HepG2 (cell line): ENCODE results near the gene C2orf92. TPM values are rescaled to one million over a fixed set of nuclear protein-coding genes. Genes with fewer than 3 reads are reported as not detected.

ENCODE experiments used
- ATAC-seq: fragments of 200-7000 bp; cut with Tn5 transposase; 3 replicates; pipeline ENCODE4 v1.9.1; 2020; ENCODE audit warnings: mild to moderate bottlenecking, moderate library complexity
- Bru-seq: library from RNA; stranded (reverse); fragments of 400-500 nt; gene quantifications from one replicate; lab custom pipeline; 2021; lab: Mats Ljungman, UMichigan
- BruChase-seq, 2 experiments: library from RNA; stranded (reverse); fragments of 400-500 nt; gene quantifications; one replicate each; lab custom pipeline; 2021; lab: Mats Ljungman, UMichigan
- BruUV-seq: library from RNA; stranded (reverse); fragments of 400-500 nt; replicated peaks from 2 replicates; lab custom pipeline; 2021; lab: Mats Ljungman, UMichigan
- CTCF ChIA-PET: fragments of 300-600 bp; formaldehyde crosslinking; extraction: SDS; loops from one replicate; lab custom pipeline; 2021; ENCODE audit warnings: low total read pairs, inconsistent platforms, low intra/inter-chr PET ratio; lab: Yijun Ruan, JAX
- POLR2A ChIA-PET: fragments of 350-600 bp; sonication (Branson Sonifier 250); formaldehyde crosslinking; loops from one replicate; lab custom pipeline; 2020; ENCODE audit warnings: antibody characterized with exemption, inconsistent platforms; lab: Yijun Ruan, JAX
- DNase-seq: peaks from one replicate; pipeline ENCODE4 v3.0.0-alpha.2; 2015; ENCODE audit warnings: low spot score
- FAIRE-seq: peaks from 3 replicates; lab custom pipeline; 2011; peaks lifted over from hg19 to GRCh38; lab: Jason Lieb, UNC
- H2AFZ ChIP-seq: one replicate; pipeline ENCODE4 v1.6.1; 2011; ENCODE audit warnings: low read length, inconsistent platforms
- H3K27ac ChIP-seq: fragments of 300-600 bp; 3 replicates; pipeline ENCODE4 v1.8.0; 2011; ENCODE audit warnings: mixed run types, mild to moderate bottlenecking, mixed read lengths, low read length, inconsistent platforms; ENCODE audit not compliant: insufficient read depth; ENCODE audit errors: extremely low read length
- H3K27me3 ChIP-seq, 2 experiments: fragments of 200-600 bp in 1 of 2; 2 replicates in 1 of 2; 3 replicates in 1 of 2; pipeline versions ENCODE4 v1.6.0 to v1.8.0; 2011; ENCODE audit warnings: low read length in 2 of 2, mild to moderate bottlenecking in 2 of 2, moderate library complexity in 2 of 2, inconsistent platforms in 1 of 2; ENCODE audit not compliant: insufficient read depth in 2 of 2, control insufficient read depth in 1 of 2
- H3K36me3 ChIP-seq, 2 experiments: fragments of 200-600 bp in 1 of 2; replicated peaks in 1 of 2; 2 replicates in 1 of 2; 3 replicates in 1 of 2; pipeline versions ENCODE4 v1.5.1 to v1.8.0; 2011; ENCODE audit warnings: low read length in 2 of 2, inconsistent platforms in 1 of 2; ENCODE audit not compliant: insufficient read depth in 2 of 2, control insufficient read depth in 1 of 2
- H3K4me1 ChIP-seq: 2 replicates; pipeline ENCODE4 v1.5.1; 2012; ENCODE audit warnings: low read length, inconsistent platforms; ENCODE audit not compliant: insufficient read depth
- H3K4me2 ChIP-seq: 2 replicates; pipeline ENCODE4 v1.6.0; 2011; ENCODE audit warnings: low read depth, low read length, inconsistent platforms
- H3K4me3 ChIP-seq, 3 experiments: fragments of 200-600 bp in 1 of 3; sonication (generic), shearing (Covaris generic) in 1 of 3; replicated peaks in 1 of 3; 2 replicates each; pipeline ENCODE4 v1.5.1; 2011 to 2016; ENCODE audit warnings: low read length in 3 of 3, inconsistent platforms in 2 of 3, low read depth in 2 of 3, mild to moderate bottlenecking in 2 of 3, control low read depth in 1 of 3, mixed read lengths in 1 of 3; ENCODE audit not compliant: insufficient read depth in 1 of 3
- H3K79me2 ChIP-seq: one replicate; pipeline ENCODE4 v1.6.1; 2011; ENCODE audit warnings: low read length, inconsistent platforms; ENCODE audit not compliant: insufficient read depth
- H3K9ac ChIP-seq: 2 replicates; pipeline ENCODE4 v1.6.0; 2011; ENCODE audit warnings: mild to moderate bottlenecking, low read depth, low read length, inconsistent platforms; ENCODE audit not compliant: insufficient read depth
- H3K9me3 ChIP-seq: 2 replicates; pipeline ENCODE4 v1.5.1; 2012; ENCODE audit warnings: mild to moderate bottlenecking, low read length
- H4K20me1 ChIP-seq: 2 replicates; pipeline ENCODE4 v1.6.0; 2011; ENCODE audit warnings: inconsistent platforms, mild to moderate bottlenecking, low read length, moderate library complexity; ENCODE audit not compliant: insufficient read depth
- ATAD3A ChIP-seq: sonication (generic); formaldehyde crosslinking; IDR thresholded peaks from 2 replicates; pipeline ENCODE4 v1.4.0; 2020; ENCODE audit warnings: missing genetic modification reagents
- CHCHD3 ChIP-seq: sonication (generic); formaldehyde crosslinking; IDR thresholded peaks from 2 replicates; pipeline ENCODE4 v1.8.0; 2022; ENCODE audit warnings: mild to moderate bottlenecking, missing genetic modification reagents, moderate library complexity
- KMT2A ChIP-seq: sonication (generic); formaldehyde crosslinking; IDR thresholded peaks from 2 replicates; pipeline ENCODE4 v1.4.0; 2020; ENCODE audit warnings: missing genetic modification reagents
- SALL2 ChIP-seq: sonication (generic); formaldehyde crosslinking; IDR thresholded peaks from 2 replicates; pipeline ENCODE4 v1.8.1; 2023; ENCODE audit warnings: mild to moderate bottlenecking, missing genetic modification reagents, inconsistent platforms
- ZNF451 ChIP-seq: sonication (generic); formaldehyde crosslinking; IDR thresholded peaks from 2 replicates; pipeline ENCODE4 v1.5.0; 2020; ENCODE audit warnings: mild to moderate bottlenecking, missing genetic modification reagents
- WGBS: methylation state at CpG from one replicate; pipeline ENCODE4 v1.1.6; 2017; ENCODE audit warnings: low lambda C conversion rate; 5-methylcytosine and 5-hydroxymethylcytosine counted together
- in situ Hi-C: cut with HindIII; loops from 2 replicates; pipeline ENCODE4 v1.10.0; 2017; ENCODE audit warnings: low pct_unique_long_range_greater_than_20kb; ENCODE audit not compliant: extremely low pct_ligation_motif_present
- intact Hi-C: fragments of 100-400 bp; cut with micrococcal nuclease; formaldehyde crosslinking; loops from one replicate; pipeline ENCODE4 v1.10.0; 2022; ENCODE audit not compliant: unreplicated experiment
- long read RNA-seq, 2 experiments: library from RNA in 1 of 2; library from polyadenylated mRNA in 1 of 2; stranded (forward) in 1 of 2; unstranded in 1 of 2; transcript quantifications; one replicate each; pipeline ENCODE4 v2.0.0, GENCODE V29; 2019 to 2022
- polyA minus RNA-seq, 3 experiments: library from RNA; depleted of rRNA, polyadenylated mRNA; stranded (reverse); fragments of >200 nt; gene quantifications; 2 replicates each; pipeline ENCODE4 v1.2.3, GENCODE V29; 2011; ENCODE audit warnings: low replicate concordance in 1 of 3
- polyA plus RNA-seq, 8 experiments: library from polyadenylated mRNA; depleted of rRNA in 3 of 8; stranded (reverse) in 7 of 8; unstranded in 1 of 8; fragments of >200 nt; fragmentation: Illumina TruSeq in 4 of 8; extraction: Trizol in 4 of 8; gene quantifications; 2 replicates each; pipeline versions ENCODE4 v1.2.1 to v1.2.3, GENCODE V29; 2011 to 2016; ENCODE audit warnings: low read depth in 4 of 8, missing spikeins in 1 of 8, mixed read lengths in 1 of 8; ENCODE audit not compliant: insufficient read depth in 1 of 8
- total RNA-seq, 5 experiments: library from RNA; depleted of rRNA; stranded (reverse); fragments of >200 nt; fragmentation: Illumina TruSeq; extraction: Trizol; gene quantifications; 2 replicates each; pipeline ENCODE4 v1.2.3, GENCODE V29; 2016; ENCODE audit warnings: low read depth in 1 of 5
- TF ChIP-seq, protein P1 (sequence below): sonication (generic); formaldehyde crosslinking; IDR thresholded peaks from 2 replicates; pipeline ENCODE4 v1.4.0; 2020; ENCODE audit warnings: missing genetic modification reagents
- TF ChIP-seq, protein P2 (sequence below): IDR thresholded peaks from 2 replicates; pipeline ENCODE4 v1.6.1; 2016; ENCODE audit warnings: missing genetic modification reagents, missing compliant biosample characterization
- TF ChIP-seq, protein P3 (sequence below): sonication (generic); formaldehyde crosslinking; IDR thresholded peaks from 2 replicates; pipeline ENCODE4 v1.8.0; 2022; ENCODE audit warnings: mild to moderate bottlenecking, missing genetic modification reagents; ENCODE audit not compliant: insufficient replicate concordance
- TF ChIP-seq, protein P4 (sequence below): sonication (generic); formaldehyde crosslinking; IDR thresholded peaks from 2 replicates; pipeline ENCODE4 v1.4.0; 2020; ENCODE audit warnings: missing genetic modification reagents

The C2orf92 gene
- total RNA-seq (2016; rRNA removed; fragmentation: Illumina TruSeq; extraction: Trizol) (1.5 and 4.9 TPM in 2 replicates), polyA plus RNA-seq (2011; rRNA removed) (5.0 and 9.4 TPM in 2 replicates), polyA minus RNA-seq (2011; rRNA and poly(A)+ RNA removed; ENCODE audit: low replicate concordance) (3.2 and 12.3 TPM in 2 replicates), Bru-seq, nascent RNA (percentile 41 among the genes with signal in this experiment), BruChase-seq, experiment 1, labeled RNA remaining after a 6-hour chase (percentile 37 among the genes with signal in this experiment), BruChase-seq, experiment 2, labeled RNA remaining after a 2-hour chase (percentile 43 among the genes with signal in this experiment)
- 1.7 and 3.6 TPM in 2 replicates for total RNA-seq (2016; cell fraction: cytosol; rRNA removed; fragmentation: Illumina TruSeq; extraction: Trizol; ENCODE audit: low read depth)
- 1.2 and 6.7 TPM in 2 replicates for total RNA-seq (2016; cell fraction: insoluble cytoplasmic fraction; rRNA removed; fragmentation: Illumina TruSeq; extraction: Trizol)
- total RNA-seq (2016; cell fraction: membrane; rRNA removed; fragmentation: Illumina TruSeq; extraction: Trizol): 2.5 and 2.8 TPM in 2 replicates
- 9.5 and 13.0 TPM in 2 replicates for total RNA-seq (2016; cell fraction: nucleus; rRNA removed; fragmentation: Illumina TruSeq; extraction: Trizol)
- 0.79 and 0.97 TPM in 2 replicates for polyA plus RNA-seq (2011; cell fraction: cytosol; rRNA removed)
- polyA plus RNA-seq (2011; cell fraction: nucleus; rRNA removed): 23.3 and 26.6 TPM in 2 replicates
- 4.1 TPM in 2 replicates for polyA plus RNA-seq (2012)
- polyA plus RNA-seq (2016; cell fraction: cytosol; fragmentation: Illumina TruSeq; extraction: Trizol; ENCODE audit: low read depth): 1.4 and 1.6 TPM in 2 replicates
- 0.93 and 1.3 TPM in 2 replicates for polyA plus RNA-seq (2016; cell fraction: insoluble cytoplasmic fraction; fragmentation: Illumina TruSeq; extraction: Trizol; ENCODE audit: low read depth)
- polyA plus RNA-seq (2016; cell fraction: membrane; fragmentation: Illumina TruSeq; extraction: Trizol; ENCODE audit: low read depth): 1.4 and 2.0 TPM in 2 replicates
- 22.0 and 25.3 TPM in 2 replicates for polyA plus RNA-seq (2016; cell fraction: nucleus; fragmentation: Illumina TruSeq; extraction: Trizol; ENCODE audit: insufficient read depth, low read depth)
- 0.62 and 0.89 TPM in 2 replicates for polyA minus RNA-seq (2011; cell fraction: cytosol; rRNA and poly(A)+ RNA removed)
- polyA minus RNA-seq (2011; cell fraction: nucleus; rRNA and poly(A)+ RNA removed): 23.7 and 26.4 TPM in 2 replicates
- long read RNA-seq, experiment 1, partial matches to known transcripts: 0 of 1 reads
- long read RNA-seq, experiment 1, other reads (novel, unspliced or antisense): 1 of 1 reads
- long read RNA-seq, experiment 2: 0 reads

DNA sequence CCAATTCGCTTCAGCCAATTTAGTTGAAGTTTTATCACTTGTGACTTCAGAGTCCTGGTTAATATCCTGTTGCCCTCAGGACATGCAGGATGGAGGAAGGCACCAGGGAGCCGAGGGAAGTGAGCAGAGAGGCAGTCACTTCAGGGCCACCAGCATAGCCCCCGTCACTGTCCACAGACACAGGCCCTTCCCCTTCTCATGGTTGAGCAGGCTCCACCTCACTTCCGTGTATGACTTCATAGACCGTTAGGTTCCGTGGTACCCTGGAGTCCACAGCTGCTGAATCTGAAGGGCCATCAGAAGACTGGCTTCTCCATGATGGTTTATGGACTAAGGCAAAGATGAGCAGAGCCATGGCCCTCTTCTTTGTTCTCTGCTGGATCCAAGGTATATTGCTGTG lies at the start of gene C2orf92:
Gene C2orf92 (plus strand): TSS at position 266 of the 400 bp plus-strand sequence. CDS start 76 bp downstream, at position 342.
- WGBS: 92% methylated on average over 6 of the region's 6 CpGs
- CTCF ChIA-PET: no interaction called here
- H3K4me2 ChIP-seq: no peak within 1 kb of the TSS
- H3K4me3 ChIP-seq: no peak within 1 kb of the TSS
- H3K4me1 ChIP-seq: peaks cover 21% of the 10 kb centered on the region
- no peak within 1 kb of the TSS for H3K9ac ChIP-seq
- H4K20me1 ChIP-seq: no peaks in the 10 kb centered on the region
- no peak for FAIRE-seq
- H2AFZ ChIP-seq: no peak within 1 kb of the TSS
- H3K27ac ChIP-seq: no peak within 1 kb of the TSS
- H3K79me2 ChIP-seq: no peaks in the 10 kb centered on the region
- BruUV-seq: no TSS peak
- no peaks in the 10 kb centered on the region for H3K27me3 ChIP-seq
- in situ Hi-C loops: loop anchor here (25.0 kb wide), 1 partner anchor 1607 kb away; no protein-coding TSS in a partner anchor
- H3K36me3 ChIP-seq: peaks cover 0 to 1% of the 10 kb centered on the region in 2 experiments; a peak in 1 of 5 replicates
- H3K9me3 ChIP-seq: no peaks in the 10 kb centered on the region
- POLR2A ChIA-PET: interaction anchor here (0.9 kb wide), 1 partner anchor 24 kb away, joined by 3 read pairs; the partner anchor contains the start of gene COX5B
- intact Hi-C loops: no loop called here
- ATAC-seq: no peak
- no peak for DNase-seq
- TF ChIP-seq CHCHD3 (CRISPR knock-in tag) (no peak), ZNF451 (CRISPR knock-in tag) (no peak), SALL2 (CRISPR knock-in tag) (no peak), ATAD3A (CRISPR knock-in tag) (no peak), KMT2A (CRISPR knock-in tag) (no peak)
- TF ChIP-seq, protein P1, sequence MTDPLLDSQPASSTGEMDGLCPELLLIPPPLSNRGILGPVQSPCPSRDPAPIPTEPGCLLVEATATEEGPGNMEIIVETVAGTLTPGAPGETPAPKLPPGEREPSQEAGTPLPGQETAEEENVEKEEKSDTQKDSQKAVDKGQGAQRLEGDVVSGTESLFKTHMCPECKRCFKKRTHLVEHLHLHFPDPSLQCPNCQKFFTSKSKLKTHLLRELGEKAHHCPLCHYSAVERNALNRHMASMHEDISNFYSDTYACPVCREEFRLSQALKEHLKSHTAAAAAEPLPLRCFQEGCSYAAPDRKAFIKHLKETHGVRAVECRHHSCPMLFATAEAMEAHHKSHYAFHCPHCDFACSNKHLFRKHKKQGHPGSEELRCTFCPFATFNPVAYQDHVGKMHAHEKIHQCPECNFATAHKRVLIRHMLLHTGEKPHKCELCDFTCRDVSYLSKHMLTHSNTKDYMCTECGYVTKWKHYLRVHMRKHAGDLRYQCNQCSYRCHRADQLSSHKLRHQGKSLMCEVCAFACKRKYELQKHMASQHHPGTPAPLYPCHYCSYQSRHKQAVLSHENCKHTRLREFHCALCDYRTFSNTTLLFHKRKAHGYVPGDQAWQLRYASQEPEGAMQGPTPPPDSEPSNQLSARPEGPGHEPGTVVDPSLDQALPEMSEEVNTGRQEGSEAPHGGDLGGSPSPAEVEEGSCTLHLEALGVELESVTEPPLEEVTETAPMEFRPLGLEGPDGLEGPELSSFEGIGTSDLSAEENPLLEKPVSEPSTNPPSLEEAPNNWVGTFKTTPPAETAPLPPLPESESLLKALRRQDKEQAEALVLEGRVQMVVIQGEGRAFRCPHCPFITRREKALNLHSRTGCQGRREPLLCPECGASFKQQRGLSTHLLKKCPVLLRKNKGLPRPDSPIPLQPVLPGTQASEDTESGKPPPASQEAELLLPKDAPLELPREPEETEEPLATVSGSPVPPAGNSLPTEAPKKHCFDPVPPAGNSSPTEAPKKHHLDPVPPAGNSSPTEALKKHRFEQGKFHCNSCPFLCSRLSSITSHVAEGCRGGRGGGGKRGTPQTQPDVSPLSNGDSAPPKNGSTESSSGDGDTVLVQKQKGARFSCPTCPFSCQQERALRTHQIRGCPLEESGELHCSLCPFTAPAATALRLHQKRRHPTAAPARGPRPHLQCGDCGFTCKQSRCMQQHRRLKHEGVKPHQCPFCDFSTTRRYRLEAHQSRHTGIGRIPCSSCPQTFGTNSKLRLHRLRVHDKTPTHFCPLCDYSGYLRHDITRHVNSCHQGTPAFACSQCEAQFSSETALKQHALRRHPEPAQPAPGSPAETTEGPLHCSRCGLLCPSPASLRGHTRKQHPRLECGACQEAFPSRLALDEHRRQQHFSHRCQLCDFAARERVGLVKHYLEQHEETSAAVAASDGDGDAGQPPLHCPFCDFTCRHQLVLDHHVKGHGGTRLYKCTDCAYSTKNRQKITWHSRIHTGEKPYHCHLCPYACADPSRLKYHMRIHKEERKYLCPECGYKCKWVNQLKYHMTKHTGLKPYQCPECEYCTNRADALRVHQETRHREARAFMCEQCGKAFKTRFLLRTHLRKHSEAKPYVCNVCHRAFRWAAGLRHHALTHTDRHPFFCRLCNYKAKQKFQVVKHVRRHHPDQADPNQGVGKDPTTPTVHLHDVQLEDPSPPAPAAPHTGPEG: no peak
- TF ChIP-seq, protein P2, sequence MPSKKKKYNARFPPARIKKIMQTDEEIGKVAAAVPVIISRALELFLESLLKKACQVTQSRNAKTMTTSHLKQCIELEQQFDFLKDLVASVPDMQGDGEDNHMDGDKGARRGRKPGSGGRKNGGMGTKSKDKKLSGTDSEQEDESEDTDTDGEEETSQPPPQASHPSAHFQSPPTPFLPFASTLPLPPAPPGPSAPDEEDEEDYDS (CRISPR knock-in tag): no peak
- TF ChIP-seq, protein P3, sequence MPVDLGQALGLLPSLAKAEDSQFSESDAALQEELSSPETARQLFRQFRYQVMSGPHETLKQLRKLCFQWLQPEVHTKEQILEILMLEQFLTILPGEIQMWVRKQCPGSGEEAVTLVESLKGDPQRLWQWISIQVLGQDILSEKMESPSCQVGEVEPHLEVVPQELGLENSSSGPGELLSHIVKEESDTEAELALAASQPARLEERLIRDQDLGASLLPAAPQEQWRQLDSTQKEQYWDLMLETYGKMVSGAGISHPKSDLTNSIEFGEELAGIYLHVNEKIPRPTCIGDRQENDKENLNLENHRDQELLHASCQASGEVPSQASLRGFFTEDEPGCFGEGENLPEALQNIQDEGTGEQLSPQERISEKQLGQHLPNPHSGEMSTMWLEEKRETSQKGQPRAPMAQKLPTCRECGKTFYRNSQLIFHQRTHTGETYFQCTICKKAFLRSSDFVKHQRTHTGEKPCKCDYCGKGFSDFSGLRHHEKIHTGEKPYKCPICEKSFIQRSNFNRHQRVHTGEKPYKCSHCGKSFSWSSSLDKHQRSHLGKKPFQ: no peak
- TF ChIP-seq, protein P4, sequence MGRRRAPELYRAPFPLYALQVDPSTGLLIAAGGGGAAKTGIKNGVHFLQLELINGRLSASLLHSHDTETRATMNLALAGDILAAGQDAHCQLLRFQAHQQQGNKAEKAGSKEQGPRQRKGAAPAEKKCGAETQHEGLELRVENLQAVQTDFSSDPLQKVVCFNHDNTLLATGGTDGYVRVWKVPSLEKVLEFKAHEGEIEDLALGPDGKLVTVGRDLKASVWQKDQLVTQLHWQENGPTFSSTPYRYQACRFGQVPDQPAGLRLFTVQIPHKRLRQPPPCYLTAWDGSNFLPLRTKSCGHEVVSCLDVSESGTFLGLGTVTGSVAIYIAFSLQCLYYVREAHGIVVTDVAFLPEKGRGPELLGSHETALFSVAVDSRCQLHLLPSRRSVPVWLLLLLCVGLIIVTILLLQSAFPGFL (CRISPR knock-in tag): no peak
